Measurements from ENCODE around the gene SLC12A3.
"Not testable (repeated sequence)": the region's sequence is repeated elsewhere in the genome, so short reads cannot be mapped to it uniquely, and the experiment has no call there.

Gene SLC12A3

DNA sequence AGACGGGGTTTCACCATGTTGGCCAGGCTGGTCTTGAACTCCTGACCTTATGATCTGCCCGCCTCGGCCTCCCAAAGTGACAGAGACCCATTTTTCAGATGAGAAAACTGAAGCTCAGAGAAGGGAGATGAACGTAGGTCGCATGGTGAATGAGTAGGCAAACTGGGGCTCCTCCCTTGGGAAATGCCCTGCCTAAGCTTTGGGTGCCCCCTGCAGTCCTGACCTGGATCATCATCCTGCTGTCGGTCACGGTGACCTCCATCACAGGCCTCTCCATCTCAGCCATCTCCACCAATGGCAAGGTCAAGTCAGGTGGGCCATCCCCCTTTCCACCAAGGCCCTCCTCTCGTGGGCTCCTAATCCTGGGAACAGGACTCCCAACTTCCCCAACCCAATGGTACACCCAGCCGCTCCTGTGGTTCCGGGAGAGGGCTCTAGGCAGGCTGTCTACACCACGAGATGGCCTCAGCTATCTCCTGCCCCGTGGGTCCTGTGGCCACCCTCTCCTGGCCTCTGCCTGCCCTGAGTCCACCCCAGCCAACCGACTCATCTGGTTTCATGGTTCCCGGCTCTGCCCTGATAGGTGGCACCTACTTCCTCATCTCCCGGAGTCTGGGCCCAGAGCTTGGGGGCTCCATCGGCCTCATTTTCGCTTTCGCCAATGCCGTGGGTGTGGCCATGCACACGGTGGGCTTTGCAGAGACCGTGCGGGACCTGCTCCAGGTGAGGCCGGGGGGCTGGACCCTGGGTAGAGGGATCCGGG lies 4.7 kb downstream of the SLC12A3 start:
- DNase-seq: no peak

DNA sequence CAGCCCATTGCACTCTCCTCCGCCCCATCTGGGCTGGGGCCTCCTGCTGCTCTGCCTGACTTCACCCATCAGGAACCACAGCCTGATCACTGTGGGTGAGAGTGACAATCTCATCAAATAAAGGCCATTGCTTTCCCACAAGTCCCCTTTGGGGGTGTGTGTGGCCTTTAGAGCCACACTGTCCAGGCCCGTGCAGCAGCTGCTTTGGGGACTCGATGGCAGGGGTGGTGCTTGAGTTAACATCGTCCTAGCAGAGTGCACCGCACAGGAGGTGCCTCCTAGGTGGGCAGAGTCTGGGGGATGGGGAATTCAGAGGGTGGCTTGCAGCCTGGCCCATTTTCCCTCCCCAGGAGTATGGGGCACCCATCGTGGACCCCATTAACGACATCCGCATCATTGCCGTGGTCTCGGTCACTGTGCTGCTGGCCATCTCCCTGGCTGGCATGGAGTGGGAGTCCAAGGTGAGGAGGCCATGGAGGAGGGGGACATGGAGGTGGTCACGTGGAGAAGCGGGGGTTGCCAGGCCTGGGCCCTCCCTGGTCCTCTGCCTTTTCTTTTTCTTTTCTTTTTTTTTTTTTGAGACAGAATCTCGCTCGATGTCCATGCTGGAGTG lies 5.4 kb downstream of the SLC12A3 start:
- DNase-seq: no peak

DNA sequence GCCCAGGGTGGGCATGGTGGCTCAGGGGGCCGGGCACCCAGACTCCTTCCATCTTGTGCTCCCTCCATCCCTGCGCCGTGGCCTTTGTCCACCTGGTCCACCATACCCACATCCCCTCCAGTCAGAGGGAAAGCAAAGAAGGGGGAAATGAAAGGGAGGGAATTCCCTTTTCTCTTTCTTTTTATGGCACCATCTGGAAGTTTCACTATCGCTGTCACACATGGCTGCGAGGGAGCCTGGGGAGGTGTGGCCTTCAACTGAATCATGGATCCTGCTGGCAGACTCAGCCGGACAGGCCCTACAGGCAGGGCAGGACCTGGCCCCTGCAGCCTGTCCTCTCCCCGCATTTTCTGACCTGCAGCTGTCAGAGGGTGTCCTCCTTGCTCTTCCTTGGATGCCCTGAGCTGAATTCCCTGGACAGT lies 6.2 kb downstream of the SLC12A3 start:
- no peak for DNase-seq

DNA sequence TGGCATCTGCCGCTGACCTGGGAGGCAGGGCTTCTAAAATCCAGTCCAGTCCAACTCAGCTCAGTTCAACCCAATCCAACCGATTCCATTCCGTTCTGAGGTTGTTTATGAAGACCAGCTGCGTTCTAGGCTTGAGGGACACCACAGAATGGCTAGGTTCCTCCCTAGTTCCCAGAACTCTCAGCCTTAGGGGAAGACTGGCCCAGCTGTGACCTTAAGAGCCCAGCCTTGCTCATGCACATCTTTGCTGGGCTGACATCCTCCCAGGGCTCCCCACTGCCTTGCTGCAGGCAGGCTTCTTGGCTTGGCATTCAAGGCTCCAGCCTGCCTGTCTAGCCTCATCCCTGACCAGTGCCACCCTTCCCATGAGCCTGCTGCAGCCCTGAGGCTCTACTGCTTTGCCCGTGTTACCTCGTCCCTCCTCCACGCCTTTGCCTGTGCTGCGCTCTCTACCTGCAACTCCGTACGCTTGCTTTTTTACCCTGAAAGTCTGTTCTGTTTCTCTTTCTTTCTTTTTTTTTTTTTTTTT lies 7.9 kb downstream of the SLC12A3 start:
- no peak for DNase-seq

DNA sequence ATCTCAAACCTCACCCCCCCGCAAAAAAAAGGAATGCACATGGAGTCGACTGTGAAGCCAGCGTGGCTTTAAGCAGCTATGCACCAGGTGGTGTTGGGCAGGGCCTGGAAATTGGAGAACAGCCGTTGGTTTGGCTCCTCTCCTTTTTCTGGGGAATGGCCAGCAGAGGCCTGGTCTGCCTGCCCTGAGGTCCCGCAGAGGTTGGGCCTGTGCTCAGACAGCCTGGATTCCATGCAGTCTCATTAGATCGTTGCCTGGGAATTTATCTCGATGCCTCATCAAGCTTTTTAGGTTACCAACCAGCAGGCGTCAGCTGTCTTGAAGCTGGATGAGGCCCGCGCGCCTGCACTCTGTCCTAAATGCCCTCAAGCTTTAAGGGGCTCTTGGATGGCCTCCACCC lies 9.8 kb downstream of the SLC12A3 start:
- no peak for DNase-seq

DNA sequence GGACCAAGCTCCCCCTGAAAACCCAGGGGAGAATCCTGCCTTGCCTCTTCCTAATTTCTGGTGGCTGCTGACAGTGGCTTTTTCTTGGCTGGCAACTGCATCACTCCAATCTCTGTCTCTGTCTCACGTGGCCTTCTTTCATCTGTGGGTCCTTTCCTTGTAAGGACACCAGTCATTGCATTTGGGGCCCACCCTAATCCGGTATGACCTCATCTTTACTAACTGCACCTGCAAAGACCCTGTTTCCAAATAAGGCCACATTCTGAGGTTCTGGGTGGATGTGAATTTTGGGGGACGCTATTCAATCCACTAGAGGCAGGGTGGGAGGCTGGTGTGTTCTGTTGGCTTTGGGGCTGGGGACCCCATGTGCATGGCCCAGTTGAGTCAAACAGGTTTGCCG lies 11.0 kb downstream of the SLC12A3 start:
- DNase-seq: no peak

DNA sequence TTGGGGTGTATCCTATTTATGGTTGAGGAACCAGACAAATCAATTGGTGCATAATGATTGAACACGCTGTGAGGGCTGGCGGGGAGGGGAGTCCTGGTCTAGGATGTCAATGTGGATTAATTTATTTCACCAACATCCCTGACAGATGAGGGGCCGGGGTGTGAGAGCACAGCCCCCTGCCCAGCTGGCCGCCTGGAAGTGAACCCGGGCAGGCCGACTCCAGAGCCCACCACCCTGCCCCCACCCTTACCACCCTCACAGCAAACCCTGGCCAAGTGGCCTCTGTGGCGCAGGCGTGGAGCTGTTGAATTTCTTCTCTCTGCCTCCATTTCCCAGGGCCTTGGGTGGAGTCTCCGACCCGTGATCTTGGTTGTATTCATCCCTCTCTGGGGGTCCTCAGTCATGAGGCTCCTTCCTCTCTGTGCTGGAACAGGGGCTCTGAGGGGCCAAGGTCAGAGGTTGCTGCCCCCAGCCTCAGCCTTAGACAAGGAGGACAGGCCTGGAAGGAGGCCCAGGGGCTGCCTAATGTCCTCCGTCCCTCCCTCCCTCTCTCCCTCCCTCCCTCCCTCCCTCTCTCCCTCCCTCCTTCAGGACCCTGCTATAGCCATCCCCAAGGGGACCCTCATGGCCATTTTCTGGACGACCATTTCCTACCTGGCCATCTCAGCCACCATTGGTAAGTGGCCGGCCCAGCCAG lies 12.6 kb downstream of the SLC12A3 start:
- no peak for DNase-seq

DNA sequence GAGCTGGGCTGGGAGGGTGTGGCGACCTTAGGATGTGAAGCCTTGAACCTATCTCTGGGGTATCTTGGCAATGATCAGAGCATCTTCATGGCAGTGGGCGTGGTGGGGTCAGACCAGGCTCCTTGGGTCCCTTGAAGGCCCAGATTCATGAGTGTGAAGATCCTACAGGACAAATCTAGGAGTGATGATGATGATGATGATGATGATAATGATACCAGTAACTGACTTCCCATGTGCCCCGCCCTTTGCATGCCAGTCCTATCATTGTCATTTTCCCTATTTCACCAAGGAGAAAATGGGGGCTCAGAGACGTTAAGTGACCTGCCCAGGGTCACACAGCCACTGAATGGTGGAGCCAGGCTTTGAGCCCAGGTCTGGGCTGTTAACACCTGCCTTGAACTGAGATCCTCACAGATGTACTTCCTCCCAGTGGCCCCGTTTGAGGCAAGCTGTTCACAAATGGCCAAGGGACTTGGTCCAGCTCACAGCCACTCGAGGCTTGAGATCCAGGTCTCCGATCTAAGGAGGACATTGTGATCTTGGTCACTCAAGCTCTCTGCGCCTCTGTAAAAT lies 13.4 kb downstream of the SLC12A3 start:
- DNase-seq: no peak

DNA sequence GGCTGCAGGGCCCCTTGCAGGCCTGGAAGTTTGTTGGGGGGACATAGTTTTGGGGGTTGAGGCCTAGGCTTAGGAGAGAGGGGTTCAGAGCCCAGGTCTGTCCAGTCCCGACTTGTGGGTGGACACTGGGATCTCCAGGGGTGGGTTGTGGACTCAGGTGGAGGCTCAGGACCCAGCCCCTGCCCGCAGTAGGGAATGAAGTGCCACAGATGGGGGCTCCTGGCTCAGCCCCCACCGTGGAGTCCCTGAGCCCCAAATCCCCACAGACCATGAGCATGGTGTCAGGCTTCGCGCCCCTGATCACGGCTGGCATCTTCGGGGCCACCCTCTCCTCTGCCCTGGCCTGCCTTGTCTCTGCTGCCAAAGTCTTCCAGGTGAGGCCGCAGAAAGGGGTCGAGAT lies 14.3 kb downstream of the SLC12A3 start:
- no peak for DNase-seq

DNA sequence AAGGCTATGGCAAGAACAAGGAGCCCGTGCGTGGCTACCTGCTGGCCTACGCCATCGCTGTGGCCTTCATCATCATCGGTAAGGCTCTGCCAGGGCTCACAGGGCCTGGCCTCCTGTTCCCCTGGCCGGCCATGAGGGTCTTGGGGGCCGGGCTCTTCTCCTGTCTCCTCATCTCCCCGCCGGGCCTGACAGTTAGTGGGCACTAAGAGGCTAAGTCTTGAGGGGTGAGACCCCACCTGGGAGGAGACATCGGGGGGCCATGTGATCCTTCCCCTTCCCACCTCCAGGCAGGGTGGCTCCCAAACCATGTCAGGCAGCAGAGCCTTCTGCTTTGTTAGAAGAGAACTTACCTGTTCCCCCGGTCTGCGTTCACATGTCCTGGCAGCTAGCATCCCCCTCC lies 15.2 kb downstream of the SLC12A3 start:
- DNase-seq: no peak

DNA sequence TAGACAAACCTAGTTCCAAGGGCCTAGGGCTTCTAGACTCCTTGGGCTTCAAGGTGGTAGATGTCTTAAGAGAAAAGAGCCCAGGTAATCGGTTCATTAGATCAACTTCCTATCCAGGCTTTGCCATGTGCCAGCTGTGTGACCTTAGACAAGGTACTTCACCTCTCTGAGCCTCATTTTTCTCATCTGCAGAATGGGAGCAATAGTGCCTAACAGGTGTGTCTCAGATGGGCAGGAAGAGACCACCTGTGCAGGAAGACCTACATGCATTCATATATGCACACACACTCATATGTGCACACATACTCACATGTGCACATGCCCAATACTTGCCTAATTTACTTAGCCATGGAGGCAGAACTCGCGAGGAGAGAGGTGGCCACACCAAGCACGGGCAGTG lies 15.7 kb downstream of the SLC12A3 start:
- no peak for DNase-seq

DNA sequence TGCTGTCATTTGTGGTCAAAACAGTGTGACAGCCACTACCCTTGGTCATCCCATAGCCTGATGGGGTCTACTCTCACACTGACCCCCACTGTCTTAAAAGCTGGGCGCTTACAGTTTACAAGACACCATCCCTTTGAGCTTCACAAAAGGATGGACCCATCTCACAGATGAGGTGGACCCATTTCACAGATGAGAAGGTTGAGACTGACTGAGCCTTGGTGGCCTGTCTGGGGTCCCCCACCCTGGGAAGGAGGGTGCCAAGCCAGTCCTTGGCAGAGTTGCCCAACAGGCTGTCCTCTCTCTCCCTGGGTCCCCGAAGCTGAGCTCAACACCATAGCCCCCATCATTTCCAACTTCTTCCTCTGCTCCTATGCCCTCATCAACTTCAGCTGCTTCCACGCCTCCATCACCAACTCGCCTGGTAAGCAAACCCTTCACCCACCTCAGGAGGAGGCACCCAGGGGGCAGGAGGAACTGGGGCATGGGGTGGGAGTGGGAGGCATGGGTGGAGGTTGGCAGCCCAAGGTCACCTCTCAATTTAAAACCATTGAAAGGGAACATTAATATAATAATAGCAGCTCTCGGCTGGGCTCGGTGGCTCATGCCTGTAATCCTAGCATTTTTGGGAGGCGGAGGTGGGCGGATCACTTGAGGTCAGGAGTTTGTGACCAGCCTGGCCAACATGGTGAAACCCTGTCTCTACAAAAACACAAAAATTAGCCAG lies 17.2 kb downstream of the SLC12A3 start:
- DNase-seq: no peak

DNA sequence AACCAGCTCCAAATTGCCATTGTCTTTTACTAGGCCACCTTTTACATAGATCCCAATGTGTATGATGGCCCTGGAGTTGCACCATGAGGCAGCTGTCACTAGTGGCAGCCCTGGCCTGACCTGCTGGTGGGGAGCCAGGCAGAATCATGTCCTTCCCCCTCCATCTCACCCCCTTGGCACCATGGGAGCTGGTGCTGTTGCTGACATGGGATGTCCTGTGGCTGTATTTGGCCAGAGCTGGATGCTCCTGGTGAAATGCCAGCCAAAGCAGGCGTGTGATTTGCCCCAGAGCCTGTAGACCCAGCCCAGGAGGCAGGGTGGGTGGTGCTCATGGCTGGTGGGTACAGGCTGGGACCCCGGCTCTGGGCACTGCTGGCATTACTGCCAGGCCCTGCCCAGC lies 18.6 kb downstream of the SLC12A3 start:
- no peak for DNase-seq

DNA sequence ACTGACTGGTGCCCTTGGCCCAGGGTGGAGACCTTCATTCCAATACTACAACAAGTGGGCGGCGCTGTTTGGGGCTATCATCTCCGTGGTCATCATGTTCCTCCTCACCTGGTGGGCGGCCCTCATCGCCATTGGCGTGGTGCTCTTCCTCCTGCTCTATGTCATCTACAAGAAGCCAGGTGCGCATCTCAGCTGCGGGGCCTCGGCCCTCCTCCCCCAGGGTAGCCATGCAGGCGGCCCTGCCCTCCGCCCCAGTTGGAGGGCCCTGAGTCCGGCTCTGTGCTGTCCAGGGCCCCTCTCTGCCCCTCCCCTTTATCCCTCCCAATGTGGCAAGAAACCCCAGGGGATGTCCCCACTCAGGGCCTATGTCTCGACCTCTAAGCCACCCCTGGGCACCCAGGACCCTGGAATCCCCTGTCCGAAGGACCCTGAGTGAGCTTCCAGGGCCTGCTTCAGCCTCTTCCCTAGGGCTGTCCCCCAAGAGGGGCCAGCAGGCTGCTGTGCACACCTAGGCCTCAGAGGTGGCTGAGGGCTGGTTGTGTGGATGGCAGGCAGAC lies 19.1 kb downstream of the SLC12A3 start:
- no peak for DNase-seq

DNA sequence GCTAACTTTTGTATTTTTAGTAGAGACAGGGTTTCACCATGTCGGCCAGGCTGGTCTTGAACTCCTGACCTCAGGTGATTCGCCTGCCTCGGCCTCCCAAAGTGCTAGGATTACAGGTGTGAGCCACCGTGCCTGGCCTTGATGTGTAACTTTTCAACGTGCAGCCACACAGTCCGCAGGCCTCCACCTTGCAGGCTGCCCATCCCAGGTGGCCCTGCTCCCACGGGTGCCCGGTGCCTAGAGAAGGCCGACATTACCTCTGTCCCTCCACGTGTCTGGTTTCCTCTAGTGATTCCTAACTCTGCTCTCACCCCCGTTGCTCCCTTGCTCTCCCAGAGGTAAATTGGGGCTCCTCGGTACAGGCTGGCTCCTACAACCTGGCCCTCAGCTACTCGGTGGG lies 19.9 kb downstream of the SLC12A3 start:
- not testable (repeated sequence) for DNase-seq

DNA sequence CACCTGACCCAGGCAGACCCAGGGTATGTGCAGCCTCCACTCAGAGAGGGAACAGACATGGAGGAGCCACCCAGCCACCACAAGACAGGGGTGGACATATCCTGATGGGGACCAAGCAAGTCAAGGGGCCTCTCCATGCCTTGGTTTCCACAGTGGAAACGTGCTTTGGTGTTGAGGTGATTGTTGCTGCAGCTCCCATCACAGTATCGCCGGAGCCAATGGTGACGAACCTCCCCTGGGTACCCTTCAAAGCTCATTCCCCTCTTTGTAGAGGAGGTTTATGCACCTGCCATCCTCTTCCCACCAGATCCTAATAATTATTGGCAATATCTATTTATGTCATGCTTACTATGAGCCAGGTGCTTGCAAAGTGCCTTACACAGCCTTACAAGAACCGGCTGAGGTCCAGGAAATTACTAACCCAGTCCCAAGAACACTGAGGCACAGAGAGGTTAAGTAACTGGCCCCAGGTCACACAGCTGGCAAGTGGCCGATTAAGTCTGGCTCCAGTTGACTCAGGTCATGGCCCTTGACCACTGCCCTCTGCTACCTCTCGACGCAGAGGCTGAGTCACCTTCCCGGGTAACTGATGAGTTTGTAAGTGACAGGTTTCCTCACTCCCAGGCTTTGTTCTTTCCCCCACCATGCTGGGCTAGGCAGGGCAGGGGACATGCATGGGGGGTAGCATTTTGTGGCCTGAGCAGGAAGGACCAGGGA lies 20.6 kb downstream of the SLC12A3 start:
- no peak for DNase-seq

DNA sequence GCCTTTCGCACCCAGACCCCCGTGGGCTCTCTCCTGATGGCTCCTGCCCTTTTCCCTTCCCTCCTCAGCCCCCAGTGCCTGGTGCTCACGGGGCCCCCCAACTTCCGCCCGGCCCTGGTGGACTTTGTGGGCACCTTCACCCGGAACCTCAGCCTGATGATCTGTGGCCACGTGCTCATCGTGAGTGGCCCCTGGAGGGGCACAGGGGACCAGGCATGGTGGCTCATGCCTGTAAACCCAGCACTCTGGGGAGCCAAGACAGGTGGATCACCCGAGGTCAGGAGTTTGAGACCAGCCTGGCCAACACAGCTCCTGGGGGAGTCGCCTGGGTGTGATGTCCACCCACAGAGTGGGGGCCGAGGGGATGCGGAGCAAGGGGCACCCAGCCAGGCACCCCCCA lies 21.3 kb downstream of the SLC12A3 start:
- DNase-seq: no peak

DNA sequence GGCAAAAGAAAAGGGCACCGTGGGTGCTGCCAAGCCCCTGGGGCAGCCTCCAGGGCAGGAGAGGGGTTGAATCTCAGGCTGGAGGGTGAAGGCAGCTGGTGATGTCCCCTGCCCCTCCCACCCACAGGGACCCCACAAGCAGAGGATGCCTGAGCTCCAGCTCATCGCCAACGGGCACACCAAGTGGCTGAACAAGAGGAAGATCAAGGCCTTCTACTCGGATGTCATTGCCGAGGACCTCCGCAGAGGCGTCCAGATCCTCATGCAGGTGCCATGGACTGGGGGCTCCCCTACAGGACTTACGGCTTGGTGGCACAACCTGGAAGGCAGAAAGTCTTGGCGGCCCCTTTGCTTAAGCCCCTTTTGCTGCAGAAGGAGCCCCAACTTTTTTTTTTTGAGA lies 21.8 kb downstream of the SLC12A3 start:
- no peak for DNase-seq

DNA sequence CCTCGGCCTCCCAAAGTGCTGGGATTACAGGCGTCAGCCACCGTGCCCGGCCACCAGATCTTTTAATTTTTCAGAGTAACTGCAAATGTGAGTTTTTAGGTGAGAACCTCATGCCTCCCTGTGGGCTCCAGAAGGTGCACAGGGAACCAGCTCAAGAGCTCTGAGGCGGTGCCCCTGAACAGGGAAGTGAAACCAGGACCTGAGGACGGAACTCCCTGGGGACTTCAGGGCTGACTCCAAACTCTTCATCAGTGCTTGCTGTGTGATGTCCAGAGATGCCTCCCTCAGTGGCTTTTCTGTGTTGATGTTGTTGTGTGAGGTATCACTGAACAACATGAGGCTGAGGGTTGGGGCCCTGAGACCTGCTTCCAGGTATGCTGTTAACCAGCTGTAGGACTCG lies 23.8 kb downstream of the SLC12A3 start:
- no peak for DNase-seq

DNA sequence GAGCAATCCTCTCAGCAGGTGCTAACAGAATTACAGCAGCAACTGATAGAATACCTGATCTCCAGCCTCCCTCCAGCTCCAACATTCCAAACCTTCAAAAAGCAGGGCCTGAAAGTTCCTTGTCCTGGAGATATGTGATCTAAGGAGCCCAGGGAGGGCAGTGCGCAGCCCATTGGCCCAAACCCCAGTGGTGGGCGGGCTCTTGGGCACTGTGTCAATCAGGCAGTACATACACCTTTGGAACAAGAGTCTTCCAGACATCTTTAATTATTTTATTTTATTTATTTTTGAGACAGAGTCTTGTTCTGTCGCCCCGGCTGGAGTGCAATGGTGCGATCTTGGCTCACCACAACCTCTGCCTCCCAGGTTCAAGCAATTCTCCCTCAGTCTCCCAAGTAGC lies 24.2 kb downstream of the SLC12A3 start:
- no peak for DNase-seq

DNA sequence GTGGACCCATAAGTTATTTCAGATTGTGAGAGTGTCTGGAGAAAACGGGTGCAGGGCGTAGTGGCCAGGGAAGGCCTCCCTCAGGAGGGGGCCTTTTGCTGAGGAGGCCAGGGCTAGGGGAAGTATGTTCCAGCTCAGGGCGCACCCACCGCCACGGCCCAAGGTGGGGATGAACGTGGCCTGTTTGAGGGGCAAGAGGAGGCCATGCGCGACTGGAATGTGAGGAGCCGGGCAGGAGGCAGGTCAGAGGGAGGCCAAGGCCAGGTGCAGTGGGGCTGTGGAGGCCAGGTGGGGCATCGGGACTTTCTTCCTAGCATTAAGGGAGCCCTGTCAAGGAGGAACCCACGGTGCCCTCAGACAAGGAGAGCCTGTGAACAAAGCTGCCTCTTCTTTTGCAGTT lies 26.7 kb downstream of the SLC12A3 start:
- no peak for DNase-seq

DNA sequence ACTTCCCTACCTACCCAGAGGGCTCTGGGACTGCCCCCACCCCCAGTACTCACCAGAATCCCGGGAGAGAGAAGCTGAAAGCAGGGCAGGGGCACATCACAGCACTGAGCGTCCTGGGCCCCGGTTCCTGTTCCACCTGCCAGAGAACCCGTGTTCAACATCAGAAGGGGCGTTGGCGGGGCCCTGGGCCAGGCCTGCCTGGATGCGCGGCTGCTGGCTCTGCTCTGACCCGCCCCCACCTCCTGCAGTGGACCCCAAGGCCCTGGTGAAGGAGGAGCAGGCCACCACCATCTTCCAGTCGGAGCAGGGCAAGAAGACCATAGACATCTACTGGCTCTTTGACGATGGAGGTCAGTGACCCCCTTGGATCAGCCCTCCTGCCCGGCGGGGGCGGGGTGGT lies 27.7 kb downstream of the SLC12A3 start:
- no peak for DNase-seq

Data from SHP77 treated with DMSO at 0.1 percent for 48 hours (cell line).